A673 (cell line): ENCODE data around the gene GRID1. TPM values are rescaled to one million over a fixed set of nuclear protein-coding genes. Genes with fewer than 3 reads are reported as not detected.

Experiments
- BruUV-seq: library from RNA; stranded (reverse); fragments of 400-500 nt; replicated peaks from 2 replicates; lab custom pipeline; 2021; lab: Mats Ljungman, UMichigan
- CTCF ChIA-PET: fragments of 300-600 bp; sonication (Branson Sonifier 250); formaldehyde crosslinking; loops from one replicate; lab custom pipeline; 2022; ENCODE audit warnings: antibody characterized with exemption; lab: Charles Lee
- POLR2A ChIA-PET: fragments of 300-600 bp; sonication (Branson Sonifier 250); formaldehyde crosslinking; loops from one replicate; lab custom pipeline; 2022; ENCODE audit warnings: antibody characterized with exemption; ENCODE audit not compliant: low non-redundant PET; lab: Charles Lee
- DNase-seq: peaks from one replicate; pipeline ENCODE4 v3.0.0-alpha.2; 2015; ENCODE audit warnings: low spot score
- H3K27ac ChIP-seq: fragments of 200-600 bp; sonication (generic); 2 replicates; pipeline ENCODE4 v1.5.1; 2016; ENCODE audit warnings: mixed run types, low read depth, mild to moderate bottlenecking, mixed read lengths, antibody characterized with exemption, low read length; ENCODE audit not compliant: poor library complexity, severe bottlenecking
- H3K27me3 ChIP-seq: fragments of 200-600 bp; sonication (generic); replicated peaks from 2 replicates; pipeline ENCODE4 v1.6.1; 2017; ENCODE audit warnings: mixed run types, low read depth, mild to moderate bottlenecking, mixed read lengths, antibody characterized with exemption, low read length; ENCODE audit not compliant: insufficient read depth, poor library complexity
- H3K36me3 ChIP-seq: fragments of 200-600 bp; sonication (generic); 2 replicates; pipeline ENCODE4 v1.6.1; 2016; ENCODE audit warnings: mixed run types, mild to moderate bottlenecking, mixed read lengths, antibody characterized with exemption, low read length; ENCODE audit not compliant: insufficient read depth, poor library complexity, severe bottlenecking
- H3K4me1 ChIP-seq: fragments of 200-600 bp; sonication (generic); 2 replicates; pipeline ENCODE4 v1.6.1; 2017; ENCODE audit warnings: mixed run types, mild to moderate bottlenecking, mixed read lengths, antibody characterized with exemption, low read length; ENCODE audit not compliant: insufficient read depth, poor library complexity, severe bottlenecking
- H3K4me3 ChIP-seq: fragments of 200-600 bp; sonication (generic); 2 replicates; pipeline ENCODE4 v1.5.1; 2016; ENCODE audit warnings: low read depth, mixed run types, mild to moderate bottlenecking, mixed read lengths, low read length; ENCODE audit not compliant: poor library complexity, severe bottlenecking
- H3K9me3 ChIP-seq: fragments of 200-600 bp; sonication (generic); 2 replicates; pipeline ENCODE4 v1.6.1; 2016; ENCODE audit warnings: mixed run types, low read depth, mild to moderate bottlenecking, mixed read lengths, antibody characterized with exemption, low read length; ENCODE audit not compliant: poor library complexity, severe bottlenecking
- EZH2 ChIP-seq: fragments of 200-600 bp; sonication (generic); IDR thresholded peaks from 2 replicates; pipeline ENCODE4 v1.6.1; 2017; ENCODE audit warnings: borderline replicate concordance, low read depth, mild to moderate bottlenecking, mixed read lengths, antibody characterized with exemption, low read length; ENCODE audit not compliant: poor library complexity, severe bottlenecking
- intact Hi-C: fragments of 100-400 bp; cut with micrococcal nuclease; formaldehyde crosslinking; loops from one replicate; pipeline ENCODE4 v1.10.0; 2022; ENCODE audit not compliant: unreplicated experiment
- total RNA-seq: library from RNA; stranded (reverse); gene quantifications from 2 replicates; pipeline ENCODE4 v1.2.3, GENCODE V29; 2021
- TF ChIP-seq, protein P1 (sequence below): fragments of 300-800, 200-600 bp; sonication (generic); conservative IDR thresholded peaks from 2 replicates; pipeline ENCODE4 v1.5.1; 2017; ENCODE audit warnings: low read depth, mild to moderate bottlenecking, antibody characterized with exemption, low read length, moderate library complexity, mixed read lengths

The GRID1 gene
- total RNA-seq, 1 experiment from 2014 or later = not detected

DNA sequence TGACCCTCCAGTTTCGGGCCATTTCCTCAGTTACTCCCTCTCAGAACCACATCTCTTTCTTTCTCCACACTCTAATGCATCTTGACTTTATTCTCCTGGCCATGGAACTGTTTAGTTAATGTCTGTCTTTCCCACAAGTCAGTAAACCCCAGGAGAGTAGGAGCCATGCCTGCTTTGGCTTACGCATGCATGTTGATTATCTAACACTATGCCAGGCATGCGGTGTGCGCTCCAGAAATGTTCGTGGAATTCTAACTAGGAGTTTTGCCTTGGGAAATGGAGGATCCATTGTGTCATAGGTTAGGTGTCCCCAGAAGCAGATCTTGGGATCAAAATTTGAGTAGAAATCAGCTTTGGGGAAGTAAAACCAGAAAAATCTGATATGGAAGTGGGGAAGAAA lies 308.9 kb downstream of the GRID1 start:
- TF ChIP-seq, protein P1, sequence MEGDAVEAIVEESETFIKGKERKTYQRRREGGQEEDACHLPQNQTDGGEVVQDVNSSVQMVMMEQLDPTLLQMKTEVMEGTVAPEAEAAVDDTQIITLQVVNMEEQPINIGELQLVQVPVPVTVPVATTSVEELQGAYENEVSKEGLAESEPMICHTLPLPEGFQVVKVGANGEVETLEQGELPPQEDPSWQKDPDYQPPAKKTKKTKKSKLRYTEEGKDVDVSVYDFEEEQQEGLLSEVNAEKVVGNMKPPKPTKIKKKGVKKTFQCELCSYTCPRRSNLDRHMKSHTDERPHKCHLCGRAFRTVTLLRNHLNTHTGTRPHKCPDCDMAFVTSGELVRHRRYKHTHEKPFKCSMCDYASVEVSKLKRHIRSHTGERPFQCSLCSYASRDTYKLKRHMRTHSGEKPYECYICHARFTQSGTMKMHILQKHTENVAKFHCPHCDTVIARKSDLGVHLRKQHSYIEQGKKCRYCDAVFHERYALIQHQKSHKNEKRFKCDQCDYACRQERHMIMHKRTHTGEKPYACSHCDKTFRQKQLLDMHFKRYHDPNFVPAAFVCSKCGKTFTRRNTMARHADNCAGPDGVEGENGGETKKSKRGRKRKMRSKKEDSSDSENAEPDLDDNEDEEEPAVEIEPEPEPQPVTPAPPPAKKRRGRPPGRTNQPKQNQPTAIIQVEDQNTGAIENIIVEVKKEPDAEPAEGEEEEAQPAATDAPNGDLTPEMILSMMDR = no peak
- TF ChIP-seq EZH2 = no peak
- CTCF ChIA-PET = no interaction called here
- BruUV-seq = no TSS peak
- DNase-seq = no peak
- Histone ChIP-seq H3K27me3 (peaks cover 32% of the 10 kb centered on the region), H3K4me3 (no peak overlapping the region), H3K27ac (no peak overlapping the region), H3K36me3 (no peaks in the 10 kb centered on the region), H3K4me1 (no peaks in the 10 kb centered on the region), H3K9me3 (no peaks in the 10 kb centered on the region)
- POLR2A ChIA-PET = no interaction called here
- intact Hi-C loops = no loop called here

DNA sequence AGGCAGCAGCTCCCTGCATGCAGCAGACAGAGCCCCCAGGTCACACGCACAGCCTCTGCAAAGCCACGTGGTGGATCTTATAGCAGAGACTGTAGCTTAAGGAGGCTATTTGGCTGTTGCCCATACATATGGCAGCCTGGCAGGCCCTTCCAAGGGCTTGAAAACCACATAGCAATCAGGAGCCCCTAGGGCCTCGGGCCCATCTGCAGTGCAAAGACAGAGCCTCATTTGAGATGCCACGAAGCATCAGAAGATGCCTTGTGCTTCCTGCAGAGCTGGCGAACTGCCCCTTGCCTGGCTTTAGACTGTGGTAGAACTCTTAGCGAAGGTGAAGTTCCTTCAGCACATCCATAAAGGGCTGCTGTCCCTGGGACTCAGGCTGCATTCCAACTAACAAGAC lies 309.9 kb downstream of the GRID1 start:
- Histone ChIP-seq H3K9me3 (no peaks in the 10 kb centered on the region), H3K27me3 (peaks cover 32% of the 10 kb centered on the region), H3K4me3 (no peak overlapping the region), H3K27ac (no peak overlapping the region), H3K4me1 (no peaks in the 10 kb centered on the region), H3K36me3 (no peaks in the 10 kb centered on the region)
- BruUV-seq = no TSS peak
- POLR2A ChIA-PET = no interaction called here
- intact Hi-C loops = no loop called here
- CTCF ChIA-PET = no interaction called here
- DNase-seq = no peak
- no peak for TF ChIP-seq EZH2
- TF ChIP-seq, protein P1 = no peak

DNA sequence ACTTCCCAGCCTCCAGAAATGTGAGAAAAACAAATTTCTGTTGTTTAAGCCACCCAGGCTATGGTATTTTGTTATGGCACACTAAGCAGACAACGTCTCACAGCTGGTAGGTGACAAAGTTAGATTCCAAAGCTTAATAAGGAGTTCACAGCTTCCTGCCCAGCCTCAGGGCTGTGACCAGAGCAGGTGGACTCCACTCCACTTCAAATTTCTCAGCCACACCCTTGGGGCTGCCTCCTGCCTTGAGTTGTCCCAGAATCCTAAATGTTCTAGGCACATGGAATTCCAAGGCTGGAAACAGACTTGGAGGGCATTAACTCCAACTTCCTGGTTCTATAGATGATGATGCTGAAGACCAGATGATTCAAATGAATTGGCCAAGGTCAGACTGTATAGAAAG lies 310.7 kb downstream of the GRID1 start:
- CTCF ChIA-PET = no interaction called here
- H3K27me3 ChIP-seq = peaks cover 31% of the 10 kb centered on the region
- no peaks in the 10 kb centered on the region for H3K9me3 ChIP-seq
- H3K4me3 ChIP-seq = no peak overlapping the region
- no peak overlapping the region for H3K27ac ChIP-seq
- DNase-seq = no peak
- TF ChIP-seq, protein P1 = no peak
- TF ChIP-seq EZH2 = no peak
- POLR2A ChIA-PET = no interaction called here
- BruUV-seq = no TSS peak
- no peaks in the 10 kb centered on the region for H3K36me3 ChIP-seq
- intact Hi-C loops = no loop called here
- no peaks in the 10 kb centered on the region for H3K4me1 ChIP-seq
